Colonic mucosa (tissue), 4 donors: Measurements from ENCODE around the gene PHF21B. TPM values are rescaled to one million over a fixed set of nuclear protein-coding genes. Genes with fewer than 3 reads are reported as not detected.

Source experiments
- DNase-seq: peaks from one replicate; pipeline ENCODE4 v3.0.0-alpha.2; 2020
- H3K27ac ChIP-seq: fragments of 200-600 bp; one replicate; pipeline ENCODE4 v1.8.0; 2021
- H3K27me3 ChIP-seq: fragments of 200-600 bp; one replicate; pipeline ENCODE4 v1.8.0; 2021
- H3K36me3 ChIP-seq: fragments of 200-600 bp; one replicate; pipeline ENCODE4 v1.8.0; 2021
- H3K4me1 ChIP-seq: fragments of 200-600 bp; one replicate; pipeline ENCODE4 v1.8.0; 2021; ENCODE audit warnings: mild to moderate bottlenecking
- H3K4me3 ChIP-seq: fragments of 200-600 bp; one replicate; pipeline ENCODE4 v1.8.0; 2021
- H3K9ac ChIP-seq, 2 donors: one replicate each; pipeline ENCODE4 v1.7.0; 2013; ENCODE audit warnings: control low read depth in 2 of 2, low read depth in 2 of 2, low read length in 2 of 2
- H3K9me3 ChIP-seq: fragments of 200-600 bp; one replicate; pipeline ENCODE4 v1.8.0; 2021
- intact Hi-C: fragments of 100-400 bp; cut with DNase I; formaldehyde crosslinking; loops from one replicate; pipeline ENCODE4 v1.14.1; 2022
- total RNA-seq, 2 donors: library from RNA; stranded (reverse); fragmentation: NEBNext Ultra II Directional in 1 of 2; extraction: Animal tissue kit (Norgen Biotek cat#: 25700) in 1 of 2; gene quantifications; one replicate each; pipeline ENCODE4 v1.2.1, GENCODE V29; 2021
- TF ChIP-seq, protein P1 (sequence below): fragments of 200-600 bp; IDR thresholded peaks from one replicate; pipeline ENCODE4 v1.8.0; 2022; ENCODE audit warnings: antibody characterized with exemption, mild to moderate bottlenecking
- donor health status: healthy.
- donor health status: DM: no; HTN: no; CAD: no.
- donor health status: DM: no; HTN: no; CAD: no.

PHF21B gene
- total RNA-seq, 2 donors from 2014 or later: not detected

GRCh38 chr22:45014654-45015053, 4.8 kb upstream of the PHF21B start:
- TF ChIP-seq, protein P1, sequence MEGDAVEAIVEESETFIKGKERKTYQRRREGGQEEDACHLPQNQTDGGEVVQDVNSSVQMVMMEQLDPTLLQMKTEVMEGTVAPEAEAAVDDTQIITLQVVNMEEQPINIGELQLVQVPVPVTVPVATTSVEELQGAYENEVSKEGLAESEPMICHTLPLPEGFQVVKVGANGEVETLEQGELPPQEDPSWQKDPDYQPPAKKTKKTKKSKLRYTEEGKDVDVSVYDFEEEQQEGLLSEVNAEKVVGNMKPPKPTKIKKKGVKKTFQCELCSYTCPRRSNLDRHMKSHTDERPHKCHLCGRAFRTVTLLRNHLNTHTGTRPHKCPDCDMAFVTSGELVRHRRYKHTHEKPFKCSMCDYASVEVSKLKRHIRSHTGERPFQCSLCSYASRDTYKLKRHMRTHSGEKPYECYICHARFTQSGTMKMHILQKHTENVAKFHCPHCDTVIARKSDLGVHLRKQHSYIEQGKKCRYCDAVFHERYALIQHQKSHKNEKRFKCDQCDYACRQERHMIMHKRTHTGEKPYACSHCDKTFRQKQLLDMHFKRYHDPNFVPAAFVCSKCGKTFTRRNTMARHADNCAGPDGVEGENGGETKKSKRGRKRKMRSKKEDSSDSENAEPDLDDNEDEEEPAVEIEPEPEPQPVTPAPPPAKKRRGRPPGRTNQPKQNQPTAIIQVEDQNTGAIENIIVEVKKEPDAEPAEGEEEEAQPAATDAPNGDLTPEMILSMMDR: no peak
- intact Hi-C loops: no loop called here
- no peak overlapping the region for H3K4me3 ChIP-seq
- no peak for DNase-seq
- no peaks in the 10 kb centered on the region for H3K36me3 ChIP-seq
- H3K27me3 ChIP-seq: peaks cover 21% of the 10 kb centered on the region
- no peak overlapping the region for H3K27ac ChIP-seq
- no peak overlapping the region for H3K9ac ChIP-seq
- no peaks in the 10 kb centered on the region for H3K4me1 ChIP-seq
- no peaks in the 10 kb centered on the region for H3K9me3 ChIP-seq

GRCh38 chr22:45013138-45013537, 3.3 kb upstream of the PHF21B start:
- DNase-seq: no peak
- intact Hi-C loops: no loop called here
- Histone ChIP-seq H3K4me3 (no peak overlapping the region), H3K9ac (no peak overlapping the region), H3K9me3 (no peaks in the 10 kb centered on the region), H3K4me1 (no peaks in the 10 kb centered on the region), H3K36me3 (no peaks in the 10 kb centered on the region), H3K27me3 (peaks cover 32% of the 10 kb centered on the region), H3K27ac (no peak overlapping the region)
- TF ChIP-seq, protein P1: no peak

DNA sequence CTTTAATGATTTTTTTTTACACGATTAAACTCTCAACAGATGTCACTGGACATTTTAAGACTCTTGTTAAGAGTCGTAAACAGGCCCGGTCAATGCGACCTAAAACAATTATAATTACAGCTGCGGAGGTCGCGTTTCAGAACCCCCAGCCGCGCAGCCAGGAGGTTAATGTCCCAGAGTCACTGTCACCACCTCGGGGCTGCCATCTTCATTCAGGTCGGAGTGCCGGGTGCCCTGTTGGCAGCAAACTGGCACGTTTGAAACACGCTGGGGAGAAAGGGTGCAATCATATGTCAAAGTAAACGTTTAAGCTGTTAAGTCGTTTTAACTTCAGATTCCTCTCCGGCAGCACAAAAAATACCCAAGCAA, 711 bp upstream of the PHF21B start:
- DNase-seq: no peak
- H3K4me3 ChIP-seq: peak overlapping the region; percentile 11
- H3K27ac ChIP-seq: no peak overlapping the region
- intact Hi-C loops: no loop called here
- no peak overlapping the region for H3K9ac ChIP-seq
- H3K4me1 ChIP-seq: no peaks in the 10 kb centered on the region
- TF ChIP-seq, protein P1: no peak
- H3K36me3 ChIP-seq: no peaks in the 10 kb centered on the region
- no peaks in the 10 kb centered on the region for H3K9me3 ChIP-seq
- H3K27me3 ChIP-seq: peaks cover 51% of the 10 kb centered on the region

DNA sequence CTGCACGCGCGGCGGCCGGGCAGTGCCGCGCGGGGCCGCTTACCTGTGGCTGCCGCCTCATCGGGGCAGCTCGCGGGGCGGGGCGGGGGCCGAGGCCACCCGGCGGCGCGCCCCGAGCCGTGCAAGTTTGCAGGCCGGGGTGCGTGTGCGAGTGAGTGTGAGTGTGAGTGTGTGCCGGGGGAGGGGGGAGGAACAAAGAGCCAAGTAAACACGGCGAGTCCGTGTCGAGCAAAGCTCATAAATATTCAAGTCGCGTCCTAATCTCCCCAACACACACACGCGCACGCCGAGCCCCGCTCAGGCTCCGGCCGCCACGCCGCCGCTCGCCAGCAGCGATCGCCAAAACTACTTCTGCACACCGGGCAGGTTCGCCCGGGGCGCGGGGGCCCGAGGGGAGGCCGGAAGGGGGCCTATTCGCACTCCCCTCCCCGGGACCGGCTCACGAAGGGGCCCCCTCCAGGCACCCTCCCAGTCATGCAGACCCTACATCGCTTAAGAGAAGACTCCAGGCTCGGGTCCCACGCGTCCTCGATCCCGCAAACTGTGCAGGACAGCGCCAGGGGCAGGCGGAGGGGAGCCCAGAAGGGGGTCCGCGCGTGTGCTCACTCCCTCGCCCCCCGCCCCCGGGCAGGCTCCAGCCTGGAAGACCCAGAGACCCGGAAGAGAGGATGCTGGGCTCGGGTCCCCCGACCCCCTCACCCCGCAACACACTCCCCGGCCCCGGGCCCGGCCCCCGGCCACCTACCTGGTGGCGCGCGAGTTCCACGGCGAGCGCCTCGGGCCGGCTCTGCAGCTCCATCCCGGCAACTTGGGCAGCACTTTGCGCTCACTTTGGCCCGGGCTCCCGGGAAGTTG, 827 bp downstream of the PHF21B start:
- Histone ChIP-seq H3K4me3 (peak overlapping the region; percentile 6), H3K9me3 (no peaks in the 10 kb centered on the region), H3K4me1 (no peaks in the 10 kb centered on the region), H3K27me3 (peaks cover 63% of the 10 kb centered on the region), H3K36me3 (no peaks in the 10 kb centered on the region), H3K27ac (no peak overlapping the region), H3K9ac (no peak overlapping the region)
- intact Hi-C loops: no loop called here
- DNase-seq: no peak
- TF ChIP-seq, protein P1: no peak

DNA sequence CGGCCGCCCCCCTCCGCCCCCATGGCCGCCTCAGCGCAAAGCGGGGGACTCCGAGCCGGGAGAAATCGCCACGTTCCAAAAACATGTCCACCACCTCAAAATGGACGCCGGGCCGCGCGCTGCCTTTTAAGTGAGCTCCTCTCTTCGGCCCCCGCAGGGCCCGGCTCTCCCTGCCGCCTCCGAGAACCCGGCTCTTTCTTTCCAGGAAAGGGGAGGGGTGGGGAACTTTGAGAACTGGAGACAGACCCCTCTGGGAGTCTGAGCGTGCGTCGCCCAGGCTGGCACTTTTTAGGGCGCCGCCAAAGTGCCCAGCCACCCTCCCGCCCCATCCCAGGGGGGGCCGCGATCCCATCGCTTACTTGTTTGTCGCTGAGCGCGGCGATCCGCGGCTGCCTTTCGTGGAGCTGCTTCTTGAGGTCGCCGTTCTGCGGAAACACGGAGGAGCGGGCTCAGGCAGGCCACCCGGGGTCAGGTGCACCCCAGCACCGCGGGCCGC, 1.6 kb downstream of the PHF21B start:
- H3K4me3 ChIP-seq: peak overlapping the region; percentile 13
- no peak overlapping the region for H3K9ac ChIP-seq
- no peaks in the 10 kb centered on the region for H3K36me3 ChIP-seq
- no peaks in the 10 kb centered on the region for H3K9me3 ChIP-seq
- intact Hi-C loops: no loop called here
- TF ChIP-seq, protein P1: no peak
- H3K27ac ChIP-seq: no peak overlapping the region
- no peak for DNase-seq
- no peaks in the 10 kb centered on the region for H3K4me1 ChIP-seq
- peaks cover 63% of the 10 kb centered on the region for H3K27me3 ChIP-seq
